ENCODE results near the gene FKRP.
"Not testable (repeated sequence)": the region's sequence is repeated elsewhere in the genome, so short reads cannot be mapped to it uniquely, and the experiment has no call there.

The FKRP gene

DNA sequence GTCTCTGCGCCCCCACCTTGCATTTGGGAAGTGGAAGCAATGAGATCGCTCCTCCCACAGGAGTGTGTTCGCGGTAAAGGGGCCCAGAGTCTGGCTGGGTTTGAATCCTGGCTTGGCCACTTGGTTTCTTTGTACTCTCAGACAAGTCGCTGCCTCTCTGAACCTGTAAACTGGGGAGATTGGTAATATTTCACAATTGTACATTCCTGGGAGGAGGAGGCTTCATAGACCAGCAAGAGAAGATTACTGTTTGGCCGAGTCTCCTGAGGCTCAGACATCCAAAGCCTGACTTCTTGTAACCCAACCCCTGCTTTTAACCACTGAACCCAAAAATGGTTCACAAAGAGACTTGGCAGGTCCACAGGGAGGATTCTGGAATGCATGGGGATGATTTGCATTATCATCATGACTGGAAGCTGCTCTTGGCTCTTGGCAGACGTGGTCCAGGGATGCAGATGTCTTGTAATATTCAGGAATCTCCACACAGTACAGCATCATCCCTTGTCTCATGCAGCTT is 14.0 kb downstream of the FKRP start:
- no peak for DNase-seq

DNA sequence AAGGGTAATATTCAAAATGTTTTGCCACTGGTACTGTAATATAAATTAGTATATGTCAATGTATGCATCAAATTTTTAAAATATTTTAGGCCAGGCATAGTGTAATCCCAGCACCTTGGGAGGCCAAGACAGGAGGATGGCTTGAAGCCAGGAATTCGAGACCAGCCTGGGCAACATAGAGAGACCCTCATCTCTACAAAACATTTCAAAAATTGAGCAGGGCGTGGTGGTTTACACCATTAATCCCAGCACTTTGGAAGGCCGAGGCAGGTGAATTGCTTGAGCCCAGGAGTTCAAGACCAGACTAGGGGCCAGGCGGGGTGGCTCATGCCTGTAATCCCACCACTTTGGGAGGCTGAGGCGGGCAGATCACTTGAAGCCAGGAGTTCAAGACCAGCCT is 14.5 kb downstream of the FKRP start:
- DNase-seq = no peak

DNA sequence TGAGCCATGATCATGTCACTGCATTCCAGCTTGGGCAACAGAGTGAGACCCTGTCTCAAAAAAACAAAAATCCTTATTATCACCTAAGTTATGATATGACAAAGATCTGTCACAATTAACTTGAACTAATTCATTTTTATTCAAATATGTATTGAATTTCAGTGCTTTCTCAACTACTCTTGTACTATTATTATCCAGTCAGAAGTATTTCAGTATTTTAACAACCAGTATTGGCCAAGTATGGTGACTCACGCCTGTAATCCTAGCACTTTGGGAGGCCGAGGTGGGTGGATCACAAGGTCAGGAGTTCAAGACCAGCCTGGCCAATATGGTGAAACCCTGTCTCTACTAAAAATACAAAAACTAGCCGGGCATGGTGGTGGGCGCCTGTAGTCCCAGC is 15.0 kb downstream of the FKRP start:
- not testable (repeated sequence) for DNase-seq

DNA sequence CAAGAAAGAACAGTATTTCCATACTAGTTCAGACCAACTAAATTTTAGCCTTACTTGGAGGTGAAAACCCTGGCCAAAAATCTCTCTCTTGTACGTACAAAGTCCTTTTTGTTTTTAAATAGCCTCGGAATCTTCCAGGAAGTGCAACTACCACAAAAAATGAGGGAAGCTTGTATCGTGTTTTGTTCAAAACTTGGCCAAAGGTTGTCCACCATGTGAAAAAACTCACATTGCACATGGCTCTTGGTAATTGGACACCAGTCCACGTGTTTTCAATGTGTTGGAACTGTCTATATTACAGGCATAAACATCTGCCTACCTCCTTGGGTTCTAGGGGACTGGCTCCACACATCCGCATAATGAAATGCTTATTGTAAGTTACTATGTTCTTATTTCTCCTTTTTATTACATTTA is 15.6 kb downstream of the FKRP start:
- no peak for DNase-seq

DNA sequence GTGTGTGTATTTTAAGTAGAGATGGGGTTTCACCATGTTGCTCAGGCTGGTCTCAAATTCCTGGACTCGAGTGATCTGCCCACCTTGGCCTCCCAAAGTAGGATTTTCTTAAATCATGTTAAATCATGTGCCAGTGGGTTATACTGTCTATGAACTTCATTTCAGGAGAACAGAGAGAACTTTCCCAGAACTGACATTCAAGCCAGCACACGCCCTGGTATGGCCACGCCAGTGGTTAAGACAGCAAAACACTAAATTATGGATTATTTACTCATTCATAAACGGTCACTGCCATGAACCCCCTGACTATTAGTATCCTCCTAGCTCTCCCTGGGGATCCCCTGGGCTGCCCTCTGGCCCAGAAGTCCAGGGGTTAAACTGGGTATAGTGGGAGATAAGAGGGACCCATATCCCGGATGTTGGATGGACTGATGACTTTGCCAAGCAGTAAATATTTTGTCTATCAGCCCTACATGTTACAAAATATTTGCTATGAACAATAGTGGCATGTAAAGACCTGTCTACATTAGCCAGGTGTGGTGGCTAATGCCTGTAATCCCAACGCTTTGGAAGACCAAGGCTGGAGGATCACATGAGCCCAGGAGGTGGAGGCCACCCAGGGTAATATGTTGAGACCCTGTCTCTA is 16.5 kb downstream of the FKRP start:
- DNase-seq = no peak

DNA sequence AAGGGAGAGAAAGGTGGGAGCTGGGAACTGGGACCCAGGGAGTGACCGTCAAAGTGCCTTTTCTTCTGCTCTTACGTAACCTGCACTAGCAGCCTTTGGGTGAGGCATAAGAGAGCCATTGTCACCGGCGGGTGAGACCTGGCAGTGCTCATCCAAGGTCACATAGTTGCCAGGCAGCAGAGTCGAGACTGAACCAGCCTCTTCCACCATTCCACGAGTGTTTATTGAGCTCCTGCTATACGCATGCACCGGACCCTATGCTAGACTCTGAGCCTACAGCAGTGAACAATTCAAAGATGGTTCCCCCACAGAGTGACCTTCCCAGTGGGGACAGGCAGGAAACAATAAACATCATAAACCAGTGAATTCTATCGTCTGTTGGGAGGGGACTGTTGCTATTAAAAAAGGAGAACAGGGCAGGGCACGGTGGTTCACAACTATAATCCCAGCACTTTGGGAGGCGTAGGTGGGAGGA is 19.0 kb downstream of the FKRP start:
- DNase-seq = no peak

DNA sequence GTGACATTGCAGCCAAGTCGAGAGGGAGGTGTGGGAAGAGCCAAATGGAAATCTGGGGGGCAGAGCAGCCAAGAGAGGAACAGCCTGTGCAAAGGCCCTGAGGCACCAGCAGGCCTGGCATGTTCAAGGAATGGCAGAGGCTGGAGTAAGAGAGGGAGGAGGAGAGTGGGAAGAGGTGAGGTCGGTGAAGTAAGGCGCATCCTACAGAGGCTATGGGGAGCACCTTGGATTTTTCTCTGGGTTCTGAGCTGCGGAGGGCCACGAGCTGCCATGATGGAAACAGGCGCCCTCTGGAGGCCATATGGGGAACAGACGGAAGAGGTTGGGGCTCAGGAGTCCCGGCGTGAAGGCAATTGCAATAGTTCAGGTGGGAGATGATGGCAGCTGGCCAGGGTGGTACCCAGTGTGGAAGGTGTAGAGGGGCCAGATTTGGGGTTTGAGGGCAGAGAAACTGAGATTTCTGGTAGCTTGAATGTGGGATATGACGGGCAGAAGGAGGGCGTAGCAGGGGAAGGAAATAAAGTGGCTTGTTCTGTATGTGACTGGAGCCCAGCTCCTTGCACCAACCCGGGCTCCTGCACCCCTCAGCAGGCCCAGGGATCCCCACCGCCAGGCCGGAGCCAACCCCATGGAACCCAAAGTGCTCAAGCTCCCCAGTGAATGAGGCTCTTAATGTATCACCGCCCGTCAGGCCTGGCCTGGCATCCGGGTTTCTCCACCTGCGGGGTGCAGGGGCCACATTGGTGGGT is 20.9 kb downstream of the FKRP start:
- peak; percentile 24 for DNase-seq

DNA sequence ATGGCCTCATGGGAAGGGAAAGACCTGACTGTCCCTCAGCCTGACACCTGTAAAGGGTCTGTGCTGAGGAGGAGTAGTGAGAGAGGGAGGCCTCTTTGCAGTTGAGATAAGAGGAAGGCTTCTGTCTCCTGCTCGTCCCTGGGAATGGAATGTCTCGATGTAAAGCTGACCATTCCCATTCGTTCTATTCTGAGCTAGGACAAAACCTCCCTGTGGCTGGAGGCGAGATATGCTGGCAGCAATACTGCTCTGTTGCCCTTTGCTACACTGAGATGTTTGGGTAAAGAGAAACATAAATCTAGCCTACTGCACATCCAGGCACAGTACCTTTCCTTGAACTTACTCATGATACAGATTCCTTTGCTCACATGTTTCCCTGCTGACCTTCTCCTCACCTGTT is 22.9 kb downstream of the FKRP start:
- not testable (repeated sequence) for DNase-seq

DNA sequence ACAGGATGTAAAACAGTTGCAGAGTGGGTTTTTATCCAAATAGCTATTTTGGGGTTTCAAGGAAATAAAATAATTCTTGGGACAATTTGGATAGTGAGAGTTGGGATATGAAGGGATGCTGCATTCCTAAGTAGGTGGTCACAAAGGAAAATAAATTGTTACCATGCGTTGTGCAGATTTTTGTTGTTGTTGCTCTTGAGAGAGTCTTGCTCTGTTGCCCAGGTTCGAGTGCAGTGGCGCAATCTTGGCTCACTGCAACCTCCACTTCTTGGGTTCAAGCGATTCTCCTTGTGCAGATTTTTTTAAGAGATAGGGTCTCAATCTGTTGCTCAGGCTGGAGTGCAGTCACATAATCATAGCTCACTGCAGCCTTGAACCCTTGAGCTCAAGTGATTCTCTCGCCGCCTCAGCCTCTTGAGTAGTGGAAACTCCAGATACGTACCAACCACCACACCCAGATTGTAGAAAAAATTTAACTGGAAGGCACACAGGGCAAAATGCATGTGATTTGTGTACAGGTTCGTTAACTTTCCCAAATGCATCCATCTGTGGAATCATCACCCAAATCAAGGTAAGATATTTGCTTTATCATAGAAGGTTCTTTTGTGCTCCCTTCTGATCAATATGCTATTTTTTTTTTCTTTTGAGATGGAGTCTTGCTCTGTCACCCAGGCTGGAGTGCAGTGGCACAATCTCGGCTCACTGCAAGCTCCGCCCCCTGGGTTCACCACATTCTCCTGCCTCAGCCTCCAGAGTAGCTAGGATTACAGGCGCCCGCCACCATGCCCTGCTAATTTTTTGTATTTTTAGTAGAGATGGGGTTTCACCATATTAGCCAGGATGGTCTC is 26.5 kb downstream of the FKRP start:
- no peak for DNase-seq

DNA sequence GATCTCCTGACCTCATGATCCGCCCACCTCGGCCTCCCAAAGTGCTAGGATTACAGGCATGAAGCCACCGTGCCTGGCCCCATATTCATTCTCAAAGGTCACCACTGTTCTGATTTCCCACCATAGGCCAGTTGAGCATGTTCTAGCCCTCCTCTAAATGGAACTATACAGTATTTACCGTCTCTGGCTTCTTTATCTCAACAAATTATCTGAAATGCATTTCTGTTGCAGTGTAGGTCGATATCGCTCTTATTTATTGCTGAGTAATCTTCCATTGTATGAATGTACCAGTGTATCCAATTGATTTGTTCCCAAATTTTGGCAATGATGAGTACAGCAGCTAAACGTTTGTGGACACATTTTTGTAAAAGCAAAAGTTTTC is 27.2 kb downstream of the FKRP start:
- DNase-seq = no peak

DNA sequence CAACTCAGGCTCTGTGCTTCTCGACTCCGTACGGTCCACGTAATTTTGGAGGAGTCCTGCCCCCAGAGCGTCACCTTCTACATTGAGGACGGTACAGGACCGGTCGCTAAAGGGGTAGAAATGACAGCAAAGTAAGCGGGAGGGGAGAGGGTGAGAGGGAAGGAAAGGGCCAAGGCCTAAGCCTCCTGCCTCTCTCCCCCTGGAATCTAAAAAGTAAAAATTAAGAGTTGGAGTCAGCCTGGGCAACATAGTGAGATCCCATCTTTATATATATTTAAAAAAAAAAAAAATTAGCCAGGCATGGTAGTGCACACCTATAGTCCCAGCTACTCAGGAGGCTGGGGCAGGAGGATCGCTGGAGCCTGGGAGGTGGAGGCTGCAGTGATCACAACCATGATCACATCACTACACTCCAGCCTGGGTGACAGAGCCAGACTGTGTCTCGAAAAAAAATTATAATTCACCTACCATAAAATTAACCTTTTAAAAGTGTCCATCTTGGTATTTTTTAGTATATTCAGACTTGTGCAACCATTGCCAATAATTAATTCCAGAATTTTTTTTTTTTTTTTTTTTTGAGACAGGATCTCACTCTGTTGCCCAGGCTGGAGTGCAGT is 29.9 kb downstream of the FKRP start:
- DNase-seq = no peak

DNA sequence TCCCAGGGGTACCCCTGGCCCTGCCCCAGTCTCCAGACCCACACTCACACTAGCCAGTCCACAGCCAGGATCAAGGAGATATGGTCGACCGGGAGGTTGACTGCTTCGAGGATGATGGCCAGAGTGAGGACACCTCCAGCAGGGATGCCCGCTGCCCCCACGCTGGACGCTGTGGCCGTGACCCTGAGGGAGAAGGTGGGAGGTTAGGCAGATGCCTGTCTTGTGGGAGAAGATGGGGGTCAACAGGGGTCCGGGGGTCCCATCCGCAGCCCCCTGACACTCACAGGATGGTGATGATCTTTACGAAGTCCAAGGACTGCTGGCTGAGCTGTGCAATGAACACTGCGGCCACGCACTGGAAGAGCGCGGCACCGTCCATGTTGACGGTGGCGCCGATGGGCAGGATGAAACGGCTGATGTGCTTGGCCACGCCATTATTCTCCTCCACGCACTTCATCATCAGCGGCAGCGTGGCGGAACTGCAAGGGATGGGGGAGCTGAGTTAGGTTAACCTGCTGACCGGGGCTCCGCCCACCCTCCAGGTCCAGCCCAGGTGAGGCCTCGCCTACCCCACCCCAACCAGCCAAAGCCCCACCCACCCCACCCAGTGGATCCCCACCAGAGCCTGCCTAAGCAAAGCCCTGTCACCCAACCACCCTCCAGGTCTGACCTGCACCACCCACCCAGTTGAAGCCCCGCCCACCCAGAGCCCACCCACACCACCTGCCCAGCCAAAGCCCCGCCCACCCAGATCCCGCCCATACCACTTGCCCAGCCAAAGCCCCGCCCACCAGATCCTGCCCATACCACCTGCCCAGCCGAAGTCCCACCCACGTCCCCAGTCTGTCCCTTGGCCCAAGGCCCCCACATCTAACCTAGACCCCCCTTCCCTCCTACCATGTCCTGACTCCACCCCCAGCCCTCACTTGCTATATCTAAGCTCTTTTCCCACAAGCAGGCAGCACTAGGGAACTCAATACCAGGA is 31.4 kb downstream of the FKRP start:
- peak; percentile 28 for DNase-seq

DNA sequence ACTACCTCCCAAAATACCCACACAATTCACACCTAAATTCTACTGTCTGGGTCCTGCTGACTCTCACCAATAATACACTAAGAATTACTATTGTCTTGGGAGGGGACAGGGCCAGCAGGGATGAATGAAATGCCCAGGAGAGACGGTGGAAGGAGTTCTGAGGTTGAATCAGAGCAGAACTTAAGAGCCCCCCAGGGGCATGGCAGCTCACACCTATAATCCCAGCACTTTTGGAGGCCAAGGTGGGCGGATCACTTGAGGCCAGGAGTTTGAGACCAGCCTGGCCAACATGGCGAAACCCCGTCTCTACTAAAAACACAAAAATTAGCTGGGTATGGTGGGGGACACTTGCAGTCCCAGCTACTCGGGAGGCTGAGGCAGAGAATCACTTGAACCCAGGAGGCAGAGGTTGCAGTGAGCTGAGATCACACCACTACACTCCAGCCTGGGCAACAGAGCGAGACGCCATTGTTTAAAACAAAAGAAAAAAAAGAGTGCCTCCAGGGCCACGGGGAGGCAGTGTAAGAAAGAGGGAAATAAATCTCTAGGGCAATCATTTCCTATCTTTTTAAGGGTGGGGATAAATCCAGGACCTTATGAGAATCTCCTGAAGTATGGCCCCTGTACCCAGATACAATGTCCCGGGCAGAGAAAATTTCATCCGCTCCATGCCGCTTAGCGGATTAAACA is 32.2 kb downstream of the FKRP start:
- not testable (repeated sequence) for DNase-seq

DNA sequence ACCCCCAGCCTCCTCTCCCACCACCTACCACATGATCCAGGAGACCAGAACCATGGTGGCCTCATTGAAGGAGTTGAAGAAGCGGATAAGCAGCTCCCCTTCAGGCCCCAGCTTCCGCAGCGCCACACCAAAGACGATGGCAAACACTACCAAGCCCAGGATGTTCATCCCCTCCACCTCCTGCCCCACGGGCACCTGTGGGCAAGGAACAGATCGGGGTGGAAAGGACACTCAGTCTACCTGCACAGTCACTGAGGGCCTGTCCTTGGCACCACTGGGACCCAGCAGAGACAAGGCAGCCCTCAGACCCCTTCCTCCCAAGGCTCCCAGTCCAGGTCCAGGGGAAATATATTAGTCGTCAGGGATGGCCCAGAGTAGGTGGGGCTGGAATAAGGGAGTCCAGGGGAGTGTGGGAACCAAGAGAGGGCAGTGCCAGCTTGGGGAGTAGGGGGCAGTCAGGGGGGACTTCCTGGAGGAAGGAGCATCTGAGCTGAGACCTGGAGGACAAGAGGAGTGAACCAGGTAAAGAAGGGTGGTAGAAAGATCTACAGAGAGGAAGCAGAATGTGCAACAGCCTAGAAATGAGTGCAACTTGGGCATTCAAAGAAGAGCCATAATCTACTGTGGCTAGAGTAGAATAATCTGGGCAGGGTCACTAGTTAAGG is 36.6 kb downstream of the FKRP start:
- no peak for DNase-seq

DNA sequence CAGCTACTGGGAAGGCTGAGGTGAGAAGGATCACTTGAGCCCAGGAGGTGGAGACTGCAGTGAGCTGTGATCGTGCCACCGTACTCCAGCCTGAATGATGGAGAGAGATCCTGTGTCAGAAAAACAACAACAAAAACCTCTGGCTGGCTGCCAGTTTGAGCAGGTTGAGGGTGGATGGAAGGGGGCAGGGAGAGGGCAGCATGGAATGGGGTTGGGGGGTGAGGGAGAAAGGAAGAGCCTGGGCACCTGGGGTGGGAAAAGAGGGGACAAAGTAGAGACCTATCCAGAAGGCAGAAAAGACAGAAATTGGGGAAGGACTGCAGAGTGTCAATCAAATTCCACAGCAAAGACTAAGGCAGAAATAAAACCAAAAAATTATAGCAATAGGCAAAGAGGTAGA is 37.8 kb downstream of the FKRP start:
- no peak for DNase-seq

DNA sequence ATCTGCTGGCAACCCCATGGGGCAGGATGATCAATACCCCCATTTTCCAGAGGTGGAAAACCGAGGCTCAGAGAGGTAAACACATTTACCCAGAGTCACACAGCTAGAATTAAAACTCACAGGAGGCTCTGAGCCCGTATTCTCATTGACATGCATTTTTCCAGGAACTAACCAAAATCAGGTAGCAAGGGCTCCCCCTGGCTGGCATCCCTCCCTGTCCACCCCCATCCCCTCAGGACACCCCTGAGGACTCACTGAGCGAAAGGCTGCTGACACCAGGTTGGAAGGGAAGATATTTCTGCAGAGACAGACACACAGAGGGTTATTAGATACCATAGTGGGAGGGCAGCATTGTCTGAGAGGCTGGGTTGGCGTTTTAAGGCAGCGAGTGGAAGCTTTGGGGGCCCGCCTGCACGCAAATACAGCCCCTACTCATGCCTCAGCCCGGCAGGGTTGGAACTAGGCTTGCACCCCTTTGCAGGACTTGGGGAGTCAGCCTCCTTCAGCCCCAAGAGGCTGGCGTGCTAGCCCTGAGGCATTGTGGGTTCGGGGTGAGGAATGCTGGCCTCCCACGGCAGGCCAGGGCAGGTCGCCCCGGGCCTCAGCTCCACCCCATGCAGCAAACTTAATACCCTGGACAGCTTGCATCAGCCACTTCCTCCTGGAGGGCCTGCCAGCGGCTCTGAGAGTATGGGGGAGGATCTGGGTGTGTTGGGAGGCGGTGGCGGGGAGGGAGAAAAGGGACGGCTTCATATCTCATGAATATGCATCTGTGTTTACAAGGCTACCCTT is 38.6 kb downstream of the FKRP start:
- DNase-seq = peak; percentile 77

DNA sequence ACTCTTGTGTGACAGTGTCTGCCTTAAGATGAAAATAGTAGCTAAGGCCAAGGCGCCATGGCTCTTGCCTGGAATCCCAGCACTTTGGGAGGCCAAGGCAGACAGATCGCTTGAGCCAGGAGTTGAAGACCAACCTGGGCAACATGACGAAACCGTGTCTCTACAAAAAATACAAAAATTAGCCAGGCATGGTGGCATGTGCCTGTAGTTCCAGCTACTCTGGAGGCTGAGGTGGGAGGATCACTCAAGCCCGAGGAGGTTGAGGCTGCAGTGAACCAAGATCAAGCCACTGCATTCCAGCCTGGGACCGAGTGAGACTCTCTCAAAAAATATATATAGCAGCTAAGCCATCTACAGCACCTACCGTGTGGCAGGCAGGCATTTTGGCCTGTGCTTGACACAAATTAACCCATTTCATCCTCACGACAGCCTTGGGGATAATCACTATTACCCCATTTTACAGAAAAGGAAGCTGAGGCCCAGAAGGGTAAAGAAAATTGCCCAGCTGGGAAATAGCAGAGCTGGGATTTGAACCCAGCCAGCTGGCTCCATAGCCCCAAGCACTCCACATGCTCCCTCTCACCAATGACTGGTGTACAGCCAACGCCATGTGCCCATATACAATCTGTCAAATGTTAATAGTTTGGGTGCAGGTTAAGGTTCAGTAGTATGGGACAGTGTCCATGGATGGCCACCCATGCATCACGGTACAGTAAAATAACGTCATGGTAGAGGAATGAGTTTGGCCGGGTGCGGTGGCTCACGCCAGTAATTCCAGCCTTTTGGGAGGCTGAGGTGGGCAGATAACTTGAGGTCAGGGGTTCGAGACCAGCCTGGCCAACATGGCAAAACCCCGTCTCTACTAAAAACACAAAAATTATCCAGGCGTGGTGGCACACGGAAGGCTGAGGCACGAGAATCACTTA is 39.5 kb downstream of the FKRP start:
- DNase-seq = no peak

DNA sequence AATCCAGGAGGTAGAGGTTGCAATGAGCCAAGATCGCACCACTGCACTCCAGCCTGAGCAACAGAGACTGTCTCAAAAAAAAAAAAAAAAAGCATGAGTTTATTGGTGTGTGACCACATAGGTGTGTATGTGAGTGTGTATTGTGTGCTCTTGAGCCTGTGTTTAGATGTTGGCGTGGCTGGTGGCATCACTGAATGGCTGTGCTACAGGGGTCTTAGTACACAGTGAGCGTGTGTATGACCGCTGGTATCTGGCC is 40.1 kb downstream of the FKRP start:
- DNase-seq = no peak
